AG09309 (cell line): ENCODE data around the gene HSF5.

Experiments used
- DNase-seq: peaks from one replicate; pipeline ENCODE4 v3.0.0-alpha.2; 2010; ENCODE audit warnings: low read depth
- H3K4me3 ChIP-seq: 2 replicates; pipeline ENCODE4 v1.5.1; 2011; ENCODE audit warnings: mild to moderate bottlenecking, low read depth, low read length, moderate library complexity; ENCODE audit not compliant: control insufficient read depth
- CTCF ChIP-seq: IDR thresholded peaks from 2 replicates; pipeline ENCODE4 v1.5.1; 2011; ENCODE audit warnings: mild to moderate bottlenecking, low read depth, low read length, inconsistent platforms; ENCODE audit not compliant: insufficient read depth, control insufficient read depth; ENCODE audit errors: missing control alignments

HSF5 gene

GRCh38 chr17:58391302-58391984 lies 96.8 kb downstream of the HSF5 start:
- no peak for DNase-seq
- H3K4me3 ChIP-seq = no peak overlapping the region
- no peak for TF ChIP-seq CTCF

GRCh38 chr17:58390884-58391283 lies 97.3 kb downstream of the HSF5 start:
- TF ChIP-seq CTCF = no peak
- no peak overlapping the region for H3K4me3 ChIP-seq
- DNase-seq = no peak

GRCh38 chr17:58388302-58389190 lies 99.7 kb downstream of the HSF5 start:
- no peak for DNase-seq
- TF ChIP-seq CTCF = no peak
- H3K4me3 ChIP-seq = no peak overlapping the region

GRCh38 chr17:58387834-58388233 lies 100.4 kb downstream of the HSF5 start:
- H3K4me3 ChIP-seq = no peak overlapping the region
- no peak for TF ChIP-seq CTCF
- no peak for DNase-seq

- DNase-seq = no peak
- TF ChIP-seq CTCF = no peak
- H3K4me3 ChIP-seq = no peak overlapping the region
These were observed 101.5 kb downstream of the HSF5 start for GRCh38 chr17:58386708-58387107.

- H3K4me3 ChIP-seq = no peak overlapping the region
- DNase-seq = no peak
- no peak for TF ChIP-seq CTCF
These were observed 102.8 kb downstream of the HSF5 start for GRCh38 chr17:58385359-58385899.
